LNCAP (cell line): ENCODE measurements around the gene PPP2R5E.
A peak's percentile ranks its signal among the peaks of the same experiment; 100 is the strongest.

Experiments
- CTCF ChIP-seq: fragments of 450-650 bp; IDR thresholded peaks from 2 replicates; pipeline ENCODE4 v1.5.1; 2017; ENCODE audit warnings: mild to moderate bottlenecking

Gene PPP2R5E

GRCh38 chr14:63405715-63406114 lies 137.5 kb downstream of the PPP2R5E start:
- no peak for TF ChIP-seq CTCF

- no peak for TF ChIP-seq CTCF
Measured at GRCh38 chr14:63404906-63405305, 138.3 kb downstream of the PPP2R5E start.

- TF ChIP-seq CTCF: no peak
Measured at GRCh38 chr14:63401646-63402045, 141.5 kb downstream of the PPP2R5E start.

GRCh38 chr14:63398952-63399351 lies 144.2 kb downstream of the PPP2R5E start:
- TF ChIP-seq CTCF: no peak

- no peak for TF ChIP-seq CTCF
Measured at GRCh38 chr14:63394841-63395240, 148.3 kb downstream of the PPP2R5E start.

- no peak for TF ChIP-seq CTCF
Measured at GRCh38 chr14:63394432-63394831, 148.7 kb downstream of the PPP2R5E start.

- TF ChIP-seq CTCF: no peak
Measured at GRCh38 chr14:63393012-63393411, 150.2 kb downstream of the PPP2R5E start.

- TF ChIP-seq CTCF: peak; percentile 17; the same call in 1 of the 2 replicates
Measured at GRCh38 chr14:63392236-63392635, 150.9 kb downstream of the PPP2R5E start.
